ENCODE data around the gene TCF3.

The TCF3 gene

DNA sequence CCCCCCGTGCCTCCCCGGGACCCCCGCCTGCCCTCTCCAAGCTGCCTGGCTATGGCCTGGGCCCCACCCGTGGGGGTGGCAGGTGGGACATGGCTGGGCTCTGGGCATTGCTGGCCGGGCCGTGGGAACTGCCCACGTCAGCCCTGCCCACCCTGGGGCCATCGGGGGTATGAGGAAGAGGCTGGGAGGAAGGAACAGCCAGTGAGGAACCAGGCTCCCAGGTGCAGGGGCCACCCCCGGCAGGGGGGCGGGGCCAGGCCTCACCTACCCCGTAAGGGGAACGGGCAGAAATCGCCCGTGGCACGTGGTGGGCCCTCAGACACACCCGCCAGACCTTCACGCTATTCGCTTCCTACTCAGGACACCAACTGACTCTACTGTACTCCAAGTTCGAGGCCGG is 22.4 kb downstream of the TCF3 start:
- DNase-seq (ENCODE audit: low spot score), result no peak

DNA sequence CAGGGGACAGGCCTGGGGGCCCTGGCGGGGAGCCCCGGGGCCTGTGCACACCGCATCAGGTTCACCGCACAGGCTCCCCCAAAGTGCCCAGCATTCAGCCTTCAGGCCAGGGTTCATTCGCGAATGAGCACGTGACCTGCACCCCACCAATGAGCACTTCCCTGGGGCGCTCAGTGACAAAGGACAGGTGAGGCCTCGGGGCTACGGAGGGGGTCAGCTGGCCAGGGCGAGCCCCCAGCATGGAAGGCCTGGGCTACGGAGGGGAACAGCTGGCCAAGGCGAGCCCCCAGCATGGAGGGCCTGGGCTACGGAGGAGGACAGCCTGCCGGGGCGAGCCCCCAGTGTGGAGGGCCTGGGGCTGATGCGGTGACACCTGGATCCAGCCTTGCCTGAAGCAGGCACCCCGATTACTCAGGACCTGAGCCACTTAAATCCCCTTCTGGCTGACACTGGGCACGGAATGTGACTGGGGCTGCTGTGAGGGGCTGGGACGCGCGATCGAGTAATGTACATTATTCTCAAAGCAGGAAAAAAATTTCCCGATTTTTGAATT is 23.1 kb downstream of the TCF3 start:
- no peak for DNase-seq (ENCODE audit: low spot score)

DNA sequence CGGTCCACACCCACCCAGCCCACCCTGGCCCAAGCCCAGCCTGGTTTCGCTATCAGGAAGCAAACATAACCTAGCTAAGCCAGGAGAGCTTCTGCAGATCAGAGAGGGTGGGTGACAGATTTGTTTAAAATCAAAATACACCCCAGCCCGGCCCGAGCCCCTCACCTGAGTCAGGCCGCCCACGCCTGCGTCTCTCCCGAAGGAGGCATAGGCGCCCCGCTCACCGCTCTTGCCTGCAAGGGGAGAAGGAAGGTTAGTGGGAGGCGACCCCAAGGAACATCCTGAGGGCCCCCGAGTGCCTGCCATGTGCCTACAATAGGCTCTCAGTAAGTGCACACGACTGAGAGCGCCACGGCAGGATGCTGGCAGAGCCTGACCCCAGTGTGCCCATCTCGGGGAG is 25.2 kb downstream of the TCF3 start:
- no peak for DNase-seq (ENCODE audit: low spot score)

DNA sequence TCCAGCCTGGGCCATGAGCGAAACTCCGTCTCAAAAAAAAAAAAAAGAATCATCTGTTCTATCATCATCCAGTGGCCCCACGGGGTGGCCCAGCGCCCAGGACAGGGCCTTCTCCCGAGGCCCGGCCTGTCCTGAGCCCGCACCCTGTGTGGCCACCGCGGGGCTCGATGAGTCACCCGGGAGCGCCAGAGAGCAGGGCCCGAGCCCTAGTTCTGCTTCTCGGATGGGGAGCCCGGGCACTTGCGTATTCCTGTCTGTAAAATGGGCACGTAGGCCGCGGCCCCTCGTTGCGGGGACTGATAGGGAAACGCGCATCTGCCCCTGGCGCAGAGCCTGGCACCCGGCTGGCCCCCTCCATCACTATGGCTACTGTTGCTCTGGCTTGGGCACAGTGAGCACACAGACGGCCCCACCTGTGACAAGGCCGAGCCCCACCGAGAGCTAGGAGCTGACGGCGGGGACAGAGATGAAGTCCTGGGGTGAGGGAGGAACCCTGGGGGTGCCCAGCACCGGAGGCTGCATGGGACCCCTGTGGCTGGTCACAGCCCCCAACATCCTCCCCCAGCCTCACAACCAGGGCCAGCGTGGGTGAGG is 25.9 kb downstream of the TCF3 start:
- DNase-seq (ENCODE audit: low spot score), result no peak

DNA sequence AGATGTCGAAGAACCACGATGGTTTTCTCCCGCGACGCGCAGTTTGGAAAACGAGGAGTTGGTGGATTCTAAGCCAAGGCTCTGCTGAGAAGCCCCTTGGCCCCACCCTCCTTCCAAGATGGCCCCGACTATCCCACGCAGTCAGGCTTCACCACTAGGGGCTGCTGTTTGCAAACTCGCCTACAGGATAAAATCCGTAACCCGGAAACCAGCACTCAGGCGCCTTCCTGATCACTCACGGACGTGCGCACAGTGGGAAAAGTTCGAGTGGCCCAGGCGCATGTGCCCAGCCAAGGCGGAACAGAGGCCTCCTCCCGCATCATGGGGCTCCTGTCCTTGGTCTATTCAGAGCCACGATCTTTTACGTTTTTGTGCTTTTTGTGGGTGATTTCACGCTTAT is 28.0 kb downstream of the TCF3 start:
- DNase-seq (ENCODE audit: low spot score), result peak; percentile 57

DNA sequence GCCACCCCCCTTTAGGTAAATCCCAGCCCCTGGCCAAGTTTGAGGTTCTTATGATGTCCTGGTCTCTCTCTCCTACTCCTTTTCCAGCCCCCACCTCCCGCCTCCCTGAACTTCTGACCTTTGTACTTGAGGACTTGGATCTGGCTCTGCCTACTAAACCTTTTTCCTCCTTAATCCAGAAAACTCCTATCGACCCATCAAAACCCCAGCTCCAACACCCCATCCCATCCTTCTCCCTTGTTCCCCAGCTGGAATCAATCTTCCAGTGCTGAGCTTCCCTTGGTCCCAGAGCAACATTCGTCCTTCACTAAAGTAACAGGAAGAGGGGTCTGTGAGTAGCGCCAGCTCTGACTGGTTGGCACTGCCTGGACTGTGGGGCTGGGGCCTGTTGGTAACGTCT is 29.9 kb downstream of the TCF3 start:
- DNase-seq (ENCODE audit: low spot score), result no peak

DNA sequence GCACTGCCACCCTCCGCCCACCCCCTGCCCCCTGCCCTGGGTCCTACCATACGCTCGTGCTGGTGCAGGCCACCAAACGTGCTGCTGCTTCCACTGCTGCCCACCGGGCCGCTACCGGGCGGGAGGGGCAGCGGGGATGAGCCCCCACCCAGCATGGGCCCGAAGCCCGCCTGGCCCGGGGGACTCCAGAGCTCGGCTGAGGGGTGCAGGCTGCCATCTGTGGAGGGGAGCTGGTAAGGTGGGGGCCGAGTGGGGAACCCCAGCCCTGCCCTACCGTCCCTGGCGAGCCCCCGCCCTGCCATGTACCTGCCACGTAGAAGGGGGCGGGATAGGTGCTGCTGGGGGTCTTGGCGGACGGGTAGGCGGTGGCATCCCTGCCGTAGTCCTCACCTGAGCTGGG is 30.4 kb downstream of the TCF3 start:
- no peak for DNase-seq (ENCODE audit: low spot score)

DNA sequence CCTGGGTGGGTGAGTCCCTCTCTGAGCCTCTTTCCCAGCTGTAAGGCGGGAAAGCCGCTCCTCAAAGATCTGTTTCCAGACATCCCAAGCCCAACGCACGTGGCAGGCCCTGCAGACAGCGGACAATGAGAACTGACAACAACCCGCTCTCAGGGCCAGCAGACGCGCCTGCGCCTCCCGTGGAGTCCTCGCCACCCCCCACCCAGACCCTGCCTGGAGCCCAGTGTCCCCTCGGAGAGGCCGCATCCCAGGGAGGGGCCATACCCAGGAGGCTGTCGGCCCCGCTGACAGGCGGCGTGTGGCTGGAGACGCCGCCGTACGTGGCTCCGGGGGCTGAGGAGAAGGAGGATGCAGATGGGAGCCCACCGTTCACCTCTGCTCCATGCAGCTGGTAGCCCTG is 30.8 kb downstream of the TCF3 start:
- no peak for DNase-seq (ENCODE audit: low spot score)

DNA sequence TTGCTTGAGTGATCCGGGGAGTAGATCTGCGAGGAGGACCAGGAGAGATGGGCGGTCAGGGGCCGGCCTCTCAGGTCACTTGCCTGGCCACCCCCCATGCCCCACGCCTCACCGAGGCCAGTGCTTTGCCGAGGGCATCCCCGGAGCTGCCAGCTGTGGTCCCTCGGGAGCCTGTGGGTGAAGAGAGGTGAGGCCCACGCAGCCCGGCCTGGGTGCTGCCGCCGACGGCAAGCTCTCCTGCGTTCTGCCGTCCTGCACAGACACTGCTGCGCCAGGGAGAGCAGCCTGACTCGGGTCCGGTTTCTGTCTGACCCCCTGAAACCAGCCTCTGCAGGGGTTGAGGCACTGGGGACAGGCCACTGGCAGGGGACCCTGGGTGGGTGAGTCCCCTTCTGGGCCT is 31.4 kb downstream of the TCF3 start:
- no peak for DNase-seq (ENCODE audit: low spot score)

DNA sequence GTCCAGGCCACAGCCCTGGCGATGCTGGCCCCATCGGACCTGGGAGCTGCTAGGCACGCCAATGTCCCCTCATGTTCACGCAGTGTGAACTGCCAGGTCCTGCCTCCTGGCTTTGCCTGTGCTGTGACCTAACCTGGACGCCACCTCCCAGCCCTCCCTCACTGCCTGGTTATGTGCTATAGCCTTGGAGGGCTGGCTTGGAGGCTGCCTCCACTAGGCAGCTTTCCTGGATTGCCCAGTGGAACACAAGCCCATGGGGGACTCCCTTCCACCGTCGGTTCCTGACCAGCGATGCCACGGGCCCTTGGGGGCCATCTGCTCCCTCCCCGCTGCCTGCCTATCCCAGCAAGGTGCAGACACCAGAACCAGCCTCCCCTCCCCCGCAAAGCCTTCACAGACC is 31.9 kb downstream of the TCF3 start:
- DNase-seq (ENCODE audit: low spot score), result no peak

DNA sequence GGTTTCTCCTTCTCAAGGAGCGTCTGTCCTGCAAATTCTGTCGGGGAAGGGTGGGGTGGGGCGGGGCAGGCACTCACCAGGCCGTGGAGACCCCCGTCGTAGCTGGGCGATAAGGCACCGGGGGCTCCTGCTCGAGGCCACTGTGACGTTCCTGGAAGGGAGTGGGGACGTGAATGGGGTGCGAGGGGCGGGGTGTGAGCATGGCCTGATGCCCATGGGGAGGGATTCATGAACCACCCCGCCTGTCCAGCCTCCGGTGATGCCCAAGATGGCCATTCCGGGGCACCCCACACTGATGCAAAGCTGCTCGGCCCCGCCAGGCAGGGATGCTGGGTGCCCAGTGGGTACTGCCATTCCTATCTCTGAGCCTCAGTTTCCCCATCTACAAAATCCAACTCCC is 32.7 kb downstream of the TCF3 start:
- DNase-seq (ENCODE audit: low spot score), result no peak

DNA sequence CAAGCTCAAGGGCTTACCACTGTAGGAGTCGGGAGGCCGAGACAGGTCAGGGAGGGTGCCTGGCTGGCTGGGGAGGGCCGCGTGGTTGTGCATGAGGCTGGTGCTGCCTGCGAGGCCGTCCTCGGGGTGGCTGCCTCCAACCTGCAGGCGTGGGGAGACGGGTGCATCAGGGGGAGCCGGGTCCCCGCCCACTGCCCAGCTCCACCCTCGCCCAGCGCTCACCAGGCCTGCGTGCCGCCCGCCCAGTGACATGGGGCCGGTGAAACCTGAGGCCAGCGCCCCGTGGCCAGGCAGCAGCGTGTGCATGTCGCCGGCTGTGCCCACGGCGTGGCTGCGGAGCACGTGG is 33.3 kb downstream of the TCF3 start:
- DNase-seq (ENCODE audit: low spot score), result no peak

DNA sequence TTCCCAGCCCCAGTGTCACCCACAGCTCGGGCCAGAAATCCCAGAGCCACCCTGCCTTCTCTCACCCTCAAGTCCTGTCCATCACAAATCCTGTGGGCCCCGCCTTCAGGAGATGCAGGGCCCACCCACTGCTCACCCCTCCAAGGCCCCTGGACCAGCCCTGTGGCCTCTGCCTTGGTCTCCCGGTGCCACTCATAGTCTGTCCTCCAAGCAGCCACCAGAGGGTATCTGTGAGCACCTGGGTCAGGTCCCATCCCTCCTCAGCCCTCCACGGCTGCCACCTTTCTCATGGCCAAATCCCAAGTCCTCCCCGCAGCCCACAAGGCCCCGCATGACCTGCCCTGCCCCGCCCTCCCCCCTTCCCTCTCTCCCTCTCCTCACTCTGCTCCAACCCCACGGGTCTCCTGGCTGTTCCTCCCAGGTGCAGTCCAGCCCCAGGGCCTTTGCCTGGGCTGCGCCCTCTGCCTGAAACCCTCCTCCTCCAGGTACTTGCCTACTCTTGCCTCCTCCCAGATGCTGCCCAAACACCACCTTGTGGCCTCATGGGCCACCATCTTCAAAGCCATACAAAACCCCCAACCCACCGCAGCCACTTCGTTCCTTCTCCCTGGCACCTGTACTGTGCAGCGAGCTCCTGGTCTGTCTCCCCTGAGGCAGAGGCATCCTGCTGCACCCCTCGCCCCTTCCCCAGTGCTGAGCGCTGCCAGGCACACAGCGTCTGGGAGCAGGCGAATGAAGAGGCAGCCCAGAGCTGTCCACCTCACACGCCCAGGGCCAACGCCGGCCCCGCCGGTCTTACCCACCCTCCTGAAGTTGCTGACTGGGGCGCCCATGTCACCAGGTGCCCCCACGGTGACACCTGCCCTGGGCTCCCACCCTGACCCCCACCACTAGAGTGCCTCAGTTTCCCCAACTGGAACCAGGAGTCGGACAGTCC is 34.0 kb downstream of the TCF3 start:
- no peak for DNase-seq (ENCODE audit: low spot score)

DNA sequence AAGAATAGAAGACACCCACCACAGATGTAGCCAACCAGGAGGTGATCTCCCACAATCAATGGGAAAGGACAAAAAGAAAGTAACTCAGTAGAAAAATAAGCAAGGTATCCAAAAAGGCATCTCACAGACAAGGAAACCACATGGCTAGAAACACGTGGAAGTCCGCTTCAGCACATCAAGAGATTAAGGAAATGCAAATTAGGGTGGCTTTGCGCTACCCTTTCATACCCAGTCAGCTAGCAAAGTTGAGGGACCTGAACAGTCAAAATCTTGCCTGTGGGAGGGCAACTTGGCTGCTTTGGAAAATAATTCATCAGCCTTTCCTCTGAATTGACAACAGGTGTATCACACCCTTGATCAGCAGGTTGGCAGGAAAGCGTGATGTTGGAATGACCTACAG is 35.5 kb downstream of the TCF3 start:
- DNase-seq (ENCODE audit: low spot score), result no peak

DNA sequence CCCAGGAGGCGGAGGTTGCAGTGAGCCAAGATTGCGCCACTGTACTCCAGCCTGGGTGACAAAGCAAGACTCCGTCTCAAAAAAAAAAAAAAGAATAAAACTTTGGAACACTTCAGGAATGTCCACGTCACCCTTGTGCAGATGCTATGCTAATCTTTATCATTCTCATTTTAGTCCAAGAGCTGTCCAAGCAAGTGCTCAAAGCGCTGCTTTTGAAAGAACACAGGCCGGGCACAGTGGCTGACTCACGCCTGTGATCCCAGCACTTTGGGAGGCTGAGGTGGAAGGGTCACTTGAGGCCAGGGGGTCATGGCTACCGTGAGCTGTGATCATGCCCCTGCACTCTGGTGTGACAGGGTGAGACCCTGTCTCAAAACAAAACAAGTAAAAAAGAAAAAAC is 36.0 kb downstream of the TCF3 start:
- DNase-seq (ENCODE audit: low spot score), result no peak

DNA sequence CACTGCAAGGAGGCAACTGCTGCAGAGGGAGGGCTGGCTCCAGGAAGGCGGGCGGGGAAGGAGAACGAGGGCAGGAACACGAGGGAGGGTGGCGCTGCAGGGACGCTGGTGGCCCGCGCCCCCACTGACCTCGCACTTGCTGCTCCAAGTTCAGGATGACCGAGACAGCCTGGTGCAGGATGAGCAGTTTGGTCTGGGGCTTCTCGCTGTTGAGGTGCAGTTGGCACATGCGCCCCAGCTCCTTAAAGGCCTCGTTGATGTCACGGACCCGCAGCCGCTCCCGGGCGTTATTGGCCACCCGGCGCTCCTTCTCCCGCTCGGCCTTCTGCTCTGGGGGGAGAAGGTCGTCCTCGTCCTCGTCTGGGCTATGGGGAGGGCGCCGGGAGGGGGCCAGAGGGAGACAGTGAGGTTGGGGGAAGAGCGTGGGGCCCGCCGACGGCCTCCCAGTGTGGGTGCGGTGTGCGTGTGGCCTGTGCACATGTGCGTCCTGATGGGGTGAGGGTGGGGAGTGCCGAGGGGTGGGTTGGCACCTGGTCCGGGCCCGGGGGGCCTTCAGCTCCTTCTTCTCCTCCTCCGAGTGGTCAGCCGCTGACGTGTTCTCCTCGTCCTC is 37.2 kb downstream of the TCF3 start:
- no peak for DNase-seq (ENCODE audit: low spot score)

DNA sequence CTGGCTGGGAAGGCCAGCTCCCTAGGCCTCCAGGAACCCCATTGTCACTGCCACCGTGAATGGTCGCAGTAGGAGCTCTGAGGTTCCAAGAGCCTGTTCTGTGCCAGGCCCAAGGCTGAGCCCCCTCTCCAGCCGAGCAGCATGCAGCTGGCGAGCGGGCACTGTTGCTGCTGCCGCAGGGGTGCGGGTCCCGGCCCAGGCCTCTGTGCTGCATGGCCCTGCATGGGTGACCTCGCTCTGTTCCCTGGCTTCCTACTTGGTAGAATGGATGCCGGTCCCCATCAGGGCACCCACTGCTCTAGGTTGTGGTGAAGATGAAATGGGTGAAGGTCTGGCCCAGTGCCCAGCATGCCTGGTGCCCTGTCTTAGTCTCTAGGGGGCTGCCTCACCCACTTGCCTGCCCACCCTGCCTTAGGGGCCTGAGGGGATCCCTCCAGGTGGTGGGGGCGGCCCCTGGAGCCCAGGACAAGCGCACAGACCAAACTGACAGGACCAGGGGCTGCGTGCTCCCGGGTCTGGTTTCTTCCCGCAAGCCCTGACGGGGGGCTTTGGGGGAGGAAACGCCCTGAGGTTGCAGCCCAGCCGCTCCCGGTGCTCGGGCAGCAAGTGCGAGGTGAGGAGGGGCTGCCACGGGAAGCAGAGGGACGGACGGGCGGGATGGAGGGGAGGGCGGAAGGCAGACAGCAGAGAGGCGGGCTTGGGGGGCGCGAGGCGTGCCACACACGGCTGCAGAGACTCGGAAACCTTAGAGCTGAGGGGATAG is 38.4 kb downstream of the TCF3 start:
- DNase-seq (ENCODE audit: low spot score), result no peak

DNA sequence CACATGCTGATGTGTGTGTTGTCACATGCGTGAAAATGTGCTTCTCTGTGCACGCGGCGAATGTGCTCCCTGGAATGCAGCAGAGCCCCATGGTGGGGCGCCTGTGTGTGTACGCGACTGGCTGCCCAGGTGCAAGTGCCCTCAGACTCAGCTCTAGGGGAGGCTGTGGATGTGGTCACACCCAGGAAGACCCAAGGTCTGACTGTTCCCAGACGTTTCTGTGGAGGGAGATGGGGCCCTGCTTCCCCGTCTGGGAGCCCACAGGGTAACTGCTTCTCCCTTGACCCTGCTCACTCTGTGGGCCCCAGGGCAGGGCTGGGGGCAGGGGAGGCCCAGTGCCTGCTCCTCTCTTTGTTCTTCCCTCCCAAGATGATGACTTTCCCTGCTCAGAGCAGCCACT is 39.3 kb downstream of the TCF3 start:
- DNase-seq (ENCODE audit: low spot score), result no peak

DNA sequence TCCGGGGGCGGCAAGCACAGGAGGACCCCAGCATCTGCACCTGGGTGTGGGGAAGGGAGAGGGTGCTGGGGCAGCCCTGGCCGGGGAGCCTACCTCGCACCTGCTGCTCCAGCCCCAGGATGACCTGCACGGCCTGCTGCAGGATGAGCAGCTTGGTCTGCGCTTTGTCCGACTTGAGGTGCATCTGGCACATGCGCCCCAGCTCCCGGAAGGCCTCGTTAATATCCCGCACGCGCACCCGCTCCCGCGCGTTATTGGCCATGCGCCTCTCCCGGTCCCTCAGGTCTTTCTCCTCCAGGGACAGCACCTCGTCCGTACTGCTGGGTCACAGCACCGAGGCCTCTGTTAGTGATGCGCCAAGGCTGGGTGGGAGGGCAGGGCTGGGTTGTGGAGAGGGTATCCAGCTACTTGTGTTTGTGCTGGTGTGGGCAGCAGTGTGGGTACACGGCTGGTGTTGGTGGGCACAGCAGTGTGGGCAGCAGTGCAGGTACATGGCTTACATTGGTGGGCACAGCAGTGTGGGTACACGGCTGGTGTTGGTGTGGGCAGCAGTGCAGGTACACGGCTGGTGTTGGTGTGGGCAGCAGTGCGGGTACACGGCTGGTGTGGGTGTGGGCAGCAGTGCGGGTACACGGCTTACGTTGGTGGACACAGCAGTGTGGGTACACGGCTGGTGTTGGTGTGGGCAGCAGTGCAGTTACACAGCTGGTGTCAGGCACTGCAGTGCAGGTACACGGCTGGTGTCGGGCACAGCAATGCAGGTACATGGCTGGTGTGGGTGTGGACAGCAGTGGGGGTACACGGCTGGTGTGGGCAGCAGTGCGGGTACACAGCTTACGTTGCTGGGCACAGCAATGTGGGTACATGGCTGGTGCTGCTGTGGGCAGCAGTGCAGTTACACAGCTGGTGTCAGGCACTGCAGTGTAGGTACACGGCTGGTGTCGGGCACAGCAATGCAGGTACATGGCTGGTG is 40.0 kb downstream of the TCF3 start:
- no peak for DNase-seq (ENCODE audit: low spot score)

DNA sequence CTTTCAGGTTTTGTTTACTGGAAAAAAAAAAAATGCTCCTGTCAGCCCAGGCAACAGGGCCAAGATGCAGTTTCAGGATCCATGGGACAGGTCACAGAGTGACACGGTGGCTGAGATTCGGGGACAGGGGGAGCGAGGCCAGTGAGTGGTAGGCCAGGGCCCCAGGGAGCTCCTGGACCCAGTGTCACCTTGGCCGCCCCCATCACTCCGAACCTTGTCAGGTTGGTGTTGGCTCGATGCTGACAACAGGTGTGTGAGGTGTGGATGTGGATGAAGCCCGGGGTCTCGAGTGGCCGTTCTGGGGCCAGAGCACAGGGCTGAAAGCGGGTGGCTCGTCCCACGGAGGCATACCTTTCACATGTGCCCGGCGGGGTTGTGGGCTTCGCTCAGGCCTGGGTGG is 41.1 kb downstream of the TCF3 start:
- DNase-seq (ENCODE audit: low spot score), result no peak

DNA sequence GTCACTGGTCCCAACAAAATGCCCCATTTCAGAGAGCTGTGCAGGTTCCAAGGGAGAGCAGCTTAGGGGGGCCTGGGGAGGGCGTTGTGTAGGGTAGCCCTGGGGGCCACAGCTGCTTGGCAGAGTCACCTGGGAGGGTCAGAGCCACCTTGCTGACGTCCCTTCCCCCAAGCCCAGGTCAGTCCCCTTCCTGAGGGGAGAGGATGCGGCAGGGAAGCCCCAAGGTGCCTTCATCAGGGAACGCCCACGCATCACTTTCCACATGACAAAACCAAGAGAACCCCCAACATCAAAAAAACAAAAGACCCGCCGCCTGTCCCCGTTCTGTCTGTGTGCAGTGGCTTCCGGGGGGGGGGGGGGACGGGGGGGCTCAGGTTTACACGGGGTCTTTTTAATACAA is 41.8 kb downstream of the TCF3 start:
- DNase-seq (ENCODE audit: low spot score), result no peak
